Muscle of arm (tissue), 12 donors: ENCODE results near the gene PTCSC3. TPM values are rescaled to one million over a fixed set of nuclear protein-coding genes. Genes with fewer than 3 reads are reported as not detected.
"Not testable (repeated sequence)": the region's sequence is repeated elsewhere in the genome, so short reads cannot be mapped to it uniquely, and the experiment has no call there.

Source experiments
- DNase-seq: peaks from one replicate; pipeline ENCODE4 v3.0.0-alpha.2; 2013
- polyA plus RNA-seq, 12 donors: library from polyadenylated mRNA; unstranded; fragments of 120-200 nt; gene quantifications; one replicate each; pipeline ENCODE4 v1.2.1, GENCODE V29; 2013; ENCODE audit not compliant: insufficient read length in 12 of 12

PTCSC3 gene
- polyA plus RNA-seq, 12 donors: not detected

- no peak for DNase-seq
Measured at GRCh38 chr14:36174767-36175424, 1.6 kb downstream of the PTCSC3 start.

DNA sequence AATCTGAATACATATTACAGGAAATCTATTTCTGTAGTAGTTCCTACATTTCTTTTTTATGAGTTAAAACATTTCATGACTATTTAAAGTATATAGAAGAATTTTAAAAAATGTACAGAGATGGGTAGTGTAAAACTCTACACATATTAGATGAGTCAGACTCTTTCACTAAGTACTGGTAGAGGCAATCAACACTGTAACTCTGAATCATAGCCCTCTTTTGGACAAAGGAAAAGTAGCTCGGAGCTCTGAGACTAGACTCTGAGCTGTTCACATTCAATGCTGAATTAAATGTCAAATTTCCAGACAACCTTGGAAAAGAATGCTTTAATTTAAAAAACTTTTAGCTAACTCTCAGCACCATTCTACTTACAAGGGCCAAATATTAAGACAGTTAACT lies 3.4 kb downstream of the PTCSC3 start:
- DNase-seq: no peak

GRCh38 chr14:36171607-36172006 lies 4.9 kb downstream of the PTCSC3 start:
- DNase-seq: no peak

DNA sequence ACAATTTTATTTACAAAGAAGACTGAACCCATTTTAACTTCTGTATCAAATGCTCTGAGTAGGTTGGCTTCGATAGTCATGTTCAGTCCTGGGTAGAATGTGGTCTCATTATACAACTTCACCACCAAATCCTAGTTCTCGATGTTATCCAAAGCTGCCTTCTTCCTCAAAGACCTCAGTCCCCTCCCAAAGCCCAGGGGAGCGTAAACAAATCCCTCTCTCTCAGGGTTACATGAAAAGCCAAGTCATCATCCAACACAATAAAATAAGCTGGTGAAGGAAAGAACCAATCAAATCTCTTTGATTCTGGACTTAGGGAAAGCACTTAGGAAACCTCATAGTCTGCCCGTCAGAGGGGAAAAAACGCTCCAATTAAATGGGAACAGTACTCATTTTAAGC lies 9.1 kb downstream of the PTCSC3 start:
- DNase-seq: no peak

DNA sequence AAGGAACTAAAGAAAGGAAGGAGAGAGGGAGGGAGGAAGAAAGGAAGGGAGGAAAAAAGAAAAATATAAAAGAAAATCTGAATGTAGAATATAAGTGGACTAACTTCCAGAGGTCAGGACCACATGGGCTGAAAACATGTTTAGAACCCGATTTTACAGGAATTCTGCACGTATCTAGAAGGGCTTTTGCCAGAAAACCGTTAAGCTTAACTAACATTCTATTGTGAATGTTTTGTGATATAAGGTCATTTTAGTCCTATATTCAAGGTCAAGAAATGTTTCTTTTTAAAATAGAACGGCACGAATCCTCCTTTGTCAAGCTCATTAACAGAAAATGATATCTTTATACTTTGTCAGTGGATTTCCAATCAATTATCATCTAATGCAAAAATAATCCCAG lies 13.1 kb downstream of the PTCSC3 start:
- no peak for DNase-seq

DNA sequence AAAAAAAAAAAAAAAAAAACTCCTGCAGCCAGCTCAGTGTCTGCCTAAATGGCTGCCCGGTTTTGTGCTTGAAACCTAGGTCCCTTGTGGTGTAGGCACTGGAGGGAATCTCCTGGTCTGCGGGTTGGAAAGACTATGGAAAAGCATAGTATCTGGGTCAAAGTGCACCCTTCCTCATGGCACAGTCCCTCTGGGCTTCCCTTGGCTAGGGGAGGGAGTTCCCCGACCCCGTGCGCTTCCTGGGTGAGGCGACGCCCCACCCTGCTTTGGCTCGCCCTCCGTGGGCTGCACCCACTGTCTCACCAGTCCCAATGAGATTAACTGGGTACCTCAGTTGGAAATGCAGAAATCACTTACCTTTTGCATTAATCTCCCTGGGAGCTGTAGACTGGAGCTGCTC lies 14.3 kb downstream of the PTCSC3 start:
- no peak for DNase-seq

GRCh38 chr14:36161776-36162175 lies 14.7 kb downstream of the PTCSC3 start:
- DNase-seq: no peak

DNA sequence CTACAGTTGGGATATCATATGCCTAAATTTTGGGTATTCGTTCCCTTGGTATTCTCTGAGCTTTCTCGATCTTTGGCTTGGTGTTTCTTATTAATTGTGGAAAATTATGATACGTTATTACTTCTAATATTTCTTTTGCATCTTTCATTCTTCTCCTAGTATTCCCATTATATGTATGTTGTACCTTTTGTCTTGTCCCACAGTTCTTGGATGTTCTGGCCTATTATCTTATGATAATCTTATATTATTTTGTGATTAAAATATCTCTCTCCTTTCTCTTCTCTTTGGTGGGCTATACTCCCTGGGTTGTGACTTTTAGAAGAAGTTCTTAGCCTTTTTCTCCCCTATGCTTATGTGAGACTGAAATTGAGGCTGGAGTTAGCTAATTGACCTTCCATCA lies 25.2 kb downstream of the PTCSC3 start:
- DNase-seq: no peak

DNA sequence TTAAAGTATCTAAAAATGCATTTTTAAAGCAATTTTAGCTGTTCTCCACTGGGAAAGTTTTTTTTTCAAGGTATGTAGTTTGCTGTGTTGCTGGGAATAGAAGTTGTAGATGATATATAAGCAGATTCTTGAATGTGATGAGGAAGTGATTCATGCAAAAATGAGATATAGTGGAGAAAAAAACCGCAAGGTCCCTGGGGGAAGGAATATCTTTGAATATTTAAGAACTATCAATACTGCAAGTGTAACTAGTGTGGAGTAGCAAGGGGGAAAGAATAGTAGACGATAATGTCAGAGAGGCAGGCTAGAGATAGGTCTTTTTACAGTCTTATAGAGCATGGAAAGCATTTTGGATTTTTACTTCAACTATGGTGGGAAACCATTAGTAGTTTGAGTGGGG lies 42.5 kb downstream of the PTCSC3 start:
- DNase-seq: no peak

- DNase-seq: no peak
Measured at GRCh38 chr14:36132826-36133225, 43.7 kb downstream of the PTCSC3 start.

DNA sequence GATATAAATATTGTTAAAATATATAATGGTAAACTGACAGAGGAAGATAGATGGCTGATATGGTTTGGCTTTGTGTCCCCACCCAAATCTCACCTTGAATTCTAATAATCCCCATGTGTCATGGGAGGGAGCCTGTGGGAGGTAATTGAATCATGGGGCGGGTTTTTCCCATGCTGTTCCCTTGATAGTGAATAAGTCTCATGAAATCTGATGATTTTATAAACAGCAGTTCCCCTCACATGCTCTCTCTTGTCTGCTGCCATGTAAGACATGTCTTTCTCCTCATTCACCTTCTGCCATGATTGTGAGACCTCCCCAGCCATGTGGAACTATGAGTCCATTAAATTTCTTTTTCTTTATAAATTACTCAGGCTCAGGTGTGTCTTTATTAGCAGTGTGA lies 46.3 kb downstream of the PTCSC3 start:
- DNase-seq: no peak

- DNase-seq: no peak
Measured at GRCh38 chr14:36129181-36129580, 47.3 kb downstream of the PTCSC3 start.

DNA sequence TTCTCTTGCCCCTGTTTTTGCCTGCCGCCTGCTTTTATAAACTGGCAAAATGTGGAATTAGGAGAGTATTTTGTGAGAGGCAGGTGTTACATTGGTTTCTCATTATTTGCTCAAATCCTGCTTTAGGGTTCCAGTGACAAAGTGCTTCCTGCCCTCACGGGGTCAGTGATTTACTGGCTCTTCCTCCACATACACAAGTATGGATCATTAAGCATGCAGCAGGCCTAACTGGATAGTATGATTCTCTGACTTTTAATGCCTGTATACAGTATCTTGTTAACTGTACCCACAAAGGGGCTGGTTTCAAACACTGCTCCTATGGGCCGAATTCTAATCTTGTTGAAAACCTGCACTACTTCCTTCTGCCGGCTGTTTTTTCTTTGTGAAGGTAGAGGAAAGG lies 63.2 kb downstream of the PTCSC3 start:
- no peak for DNase-seq

DNA sequence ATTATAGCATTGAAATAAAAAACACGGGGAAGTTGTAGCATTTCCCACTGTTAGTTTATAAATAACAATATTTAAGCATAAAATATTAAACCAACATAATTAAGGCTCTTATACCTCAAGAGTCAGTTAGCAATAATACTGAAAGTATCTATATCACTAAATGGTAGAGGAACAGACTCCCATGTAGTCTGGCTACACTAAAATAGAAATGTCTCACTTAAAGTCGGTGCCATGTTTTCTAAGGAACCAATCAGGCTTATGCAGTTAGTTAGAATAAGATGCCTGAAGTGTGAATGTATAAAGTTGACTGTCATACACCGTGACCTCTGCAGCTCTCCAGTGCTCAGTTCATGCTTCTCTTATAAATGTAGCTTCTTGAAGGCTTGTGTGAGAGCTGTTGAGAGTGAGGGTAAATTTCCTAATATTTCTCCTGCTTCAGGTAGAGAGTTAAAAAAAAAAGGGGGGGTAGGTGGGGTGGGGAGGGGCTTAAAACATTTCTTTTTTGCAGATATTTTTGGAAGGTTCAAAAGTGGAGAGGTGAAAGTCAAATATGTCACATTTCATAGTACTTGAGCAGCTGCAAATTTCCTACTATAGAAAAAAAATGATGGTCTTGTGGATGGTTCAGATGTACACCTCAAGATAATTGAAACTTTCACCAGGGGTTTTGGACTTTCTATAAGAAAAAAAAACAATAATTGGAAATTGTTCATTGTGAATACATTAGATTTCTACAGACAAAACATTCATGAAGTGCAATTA lies 64.5 kb downstream of the PTCSC3 start:
- no peak for DNase-seq

- no peak for DNase-seq
Measured at GRCh38 chr14:36105401-36105800, 71.1 kb downstream of the PTCSC3 start.

DNA sequence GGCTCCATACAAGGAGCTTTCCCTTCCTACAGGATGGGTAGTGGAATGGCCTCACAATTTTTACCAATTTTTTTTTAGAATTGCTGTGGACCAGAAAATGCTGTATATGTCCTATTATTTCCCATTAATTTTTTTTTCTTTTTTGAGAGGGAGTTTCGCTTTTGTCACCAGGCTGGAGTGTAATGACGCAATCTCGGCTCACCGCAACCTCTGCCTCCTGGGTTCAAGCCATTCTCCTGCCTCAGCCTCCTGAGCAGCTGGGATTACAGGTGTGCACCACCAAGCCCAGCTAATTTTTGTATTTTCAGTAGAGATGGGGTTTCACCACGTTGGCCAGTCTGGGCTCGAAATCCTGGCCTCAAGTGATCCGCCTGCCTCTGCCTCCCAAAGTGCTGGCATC lies 72.3 kb downstream of the PTCSC3 start:
- not testable (repeated sequence) for DNase-seq

GRCh38 chr14:36099619-36100018 lies 76.9 kb downstream of the PTCSC3 start:
- DNase-seq: no peak

DNA sequence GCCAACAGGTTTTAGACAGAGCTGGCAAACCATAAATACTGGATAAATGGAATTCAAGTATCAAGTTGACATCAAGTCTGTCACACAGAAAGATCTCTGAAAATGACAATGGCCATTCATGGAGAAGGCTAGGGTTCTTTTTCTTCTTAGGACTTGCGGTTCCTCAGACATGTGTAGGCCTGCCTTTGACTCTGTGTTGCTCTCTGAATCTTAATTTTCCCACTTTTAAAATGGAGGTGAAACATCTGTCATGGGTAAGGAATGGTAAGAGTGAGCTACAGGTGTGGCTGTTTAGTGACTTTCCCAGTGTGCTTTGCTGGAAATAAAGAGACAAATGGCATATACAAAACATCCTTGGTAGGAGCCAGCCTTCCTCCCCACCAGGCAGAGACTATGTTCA lies 79.2 kb downstream of the PTCSC3 start:
- DNase-seq: no peak

- no peak for DNase-seq
Measured at GRCh38 chr14:36096090-36096489, 80.4 kb downstream of the PTCSC3 start.

DNA sequence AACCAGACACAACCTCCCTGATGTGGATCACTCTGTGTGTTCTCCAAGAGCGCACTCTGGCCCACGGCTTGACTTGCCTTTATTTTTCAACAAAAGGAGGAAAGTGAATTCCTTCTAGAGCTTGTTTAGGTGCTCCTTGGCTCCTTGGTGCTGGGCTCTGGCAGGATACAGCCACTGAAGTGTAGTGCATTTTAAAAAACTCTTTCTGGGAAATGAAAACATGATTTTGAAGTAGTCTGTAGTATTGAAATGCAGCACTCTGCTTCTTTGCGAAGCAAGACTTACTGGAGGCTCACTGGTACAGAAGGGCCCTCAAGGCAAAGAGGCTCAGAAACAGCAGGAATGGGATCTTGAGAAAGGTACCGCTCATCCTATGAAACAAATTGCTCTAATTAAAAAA lies 81.6 kb downstream of the PTCSC3 start:
- DNase-seq: no peak

- no peak for DNase-seq
Measured at GRCh38 chr14:36091096-36091495, 85.4 kb downstream of the PTCSC3 start.

GRCh38 chr14:36087411-36087810 lies 89.1 kb downstream of the PTCSC3 start:
- no peak for DNase-seq

- no peak for DNase-seq
Measured at GRCh38 chr14:36086629-36087395, 89.7 kb downstream of the PTCSC3 start.
